Testis (tissue), 2 donors: Measurements from ENCODE around the gene PTPRT.

ENCODE experiments used
- CTCF ChIP-seq, 3 experiments: fragments of 450-650 bp in 2 of 3; fragments of 200-600 bp in 1 of 3; sonication (generic) in 1 of 3; IDR thresholded peaks; one replicate each; pipeline ENCODE4 v1.5.1; 2016 to 2019; ENCODE audit warnings: antibody characterized with exemption in 3 of 3, mild to moderate bottlenecking in 2 of 3, moderate library complexity in 1 of 3
- POLR2A ChIP-seq: fragments of 450-650 bp; IDR thresholded peaks from one replicate; pipeline ENCODE4 v1.6.1; 2017; ENCODE audit warnings: antibody characterized with exemption, mild to moderate bottlenecking, moderate library complexity

GRCh38 chr20:43043887-43044286 is 145.8 kb downstream of the PTPRT start:
- TF ChIP-seq CTCF (IDR thresholded peaks at IDR 0.05) (no peak), POLR2A (no peak)
